HepG2 (cell line): Measurements from ENCODE around the gene ZNF507. TPM values are rescaled to one million over a fixed set of nuclear protein-coding genes. Genes with fewer than 3 reads are reported as not detected.
A peak's percentile ranks its signal among the peaks of the same experiment; 100 is the strongest.

ENCODE experiments used
- ATAC-seq: fragments of 200-7000 bp; cut with Tn5 transposase; 3 replicates; pipeline ENCODE4 v1.9.1; 2020; ENCODE audit warnings: mild to moderate bottlenecking, moderate library complexity
- BruUV-seq: library from RNA; stranded (reverse); fragments of 400-500 nt; replicated peaks from 2 replicates; lab custom pipeline; 2021; lab: Mats Ljungman, UMichigan
- CTCF ChIA-PET: fragments of 300-600 bp; formaldehyde crosslinking; extraction: SDS; loops from one replicate; lab custom pipeline; 2021; ENCODE audit warnings: low total read pairs, inconsistent platforms, low intra/inter-chr PET ratio; lab: Yijun Ruan, JAX
- POLR2A ChIA-PET: fragments of 350-600 bp; sonication (Branson Sonifier 250); formaldehyde crosslinking; loops from one replicate; lab custom pipeline; 2020; ENCODE audit warnings: antibody characterized with exemption, inconsistent platforms; lab: Yijun Ruan, JAX
- DNase-seq: peaks from one replicate; pipeline ENCODE4 v3.0.0-alpha.2; 2015; ENCODE audit warnings: low spot score
- FAIRE-seq: peaks from 3 replicates; lab custom pipeline; 2011; peaks lifted over from hg19 to GRCh38; lab: Jason Lieb, UNC
- H2AFZ ChIP-seq: one replicate; pipeline ENCODE4 v1.6.1; 2011; ENCODE audit warnings: low read length, inconsistent platforms
- H3K27ac ChIP-seq: fragments of 300-600 bp; 3 replicates; pipeline ENCODE4 v1.8.0; 2011; ENCODE audit warnings: mixed run types, mild to moderate bottlenecking, mixed read lengths, low read length, inconsistent platforms; ENCODE audit not compliant: insufficient read depth; ENCODE audit errors: extremely low read length
- H3K27me3 ChIP-seq, 2 experiments: fragments of 200-600 bp in 1 of 2; 2 replicates in 1 of 2; 3 replicates in 1 of 2; pipeline versions ENCODE4 v1.6.0 to v1.8.0; 2011; ENCODE audit warnings: low read length in 2 of 2, mild to moderate bottlenecking in 2 of 2, moderate library complexity in 2 of 2, inconsistent platforms in 1 of 2; ENCODE audit not compliant: insufficient read depth in 2 of 2, control insufficient read depth in 1 of 2
- H3K36me3 ChIP-seq, 2 experiments: fragments of 200-600 bp in 1 of 2; replicated peaks in 1 of 2; 2 replicates in 1 of 2; 3 replicates in 1 of 2; pipeline versions ENCODE4 v1.5.1 to v1.8.0; 2011; ENCODE audit warnings: low read length in 2 of 2, inconsistent platforms in 1 of 2; ENCODE audit not compliant: insufficient read depth in 2 of 2, control insufficient read depth in 1 of 2
- H3K4me1 ChIP-seq: 2 replicates; pipeline ENCODE4 v1.5.1; 2012; ENCODE audit warnings: low read length, inconsistent platforms; ENCODE audit not compliant: insufficient read depth
- H3K4me2 ChIP-seq: 2 replicates; pipeline ENCODE4 v1.6.0; 2011; ENCODE audit warnings: low read depth, low read length, inconsistent platforms
- H3K4me3 ChIP-seq, 3 experiments: fragments of 200-600 bp in 1 of 3; sonication (generic), shearing (Covaris generic) in 1 of 3; replicated peaks in 1 of 3; 2 replicates each; pipeline ENCODE4 v1.5.1; 2011 to 2016; ENCODE audit warnings: low read length in 3 of 3, inconsistent platforms in 2 of 3, low read depth in 2 of 3, mild to moderate bottlenecking in 2 of 3, control low read depth in 1 of 3, mixed read lengths in 1 of 3; ENCODE audit not compliant: insufficient read depth in 1 of 3
- H3K79me2 ChIP-seq: one replicate; pipeline ENCODE4 v1.6.1; 2011; ENCODE audit warnings: low read length, inconsistent platforms; ENCODE audit not compliant: insufficient read depth
- H3K9ac ChIP-seq: 2 replicates; pipeline ENCODE4 v1.6.0; 2011; ENCODE audit warnings: mild to moderate bottlenecking, low read depth, low read length, inconsistent platforms; ENCODE audit not compliant: insufficient read depth
- H3K9me3 ChIP-seq: 2 replicates; pipeline ENCODE4 v1.5.1; 2012; ENCODE audit warnings: mild to moderate bottlenecking, low read length
- H4K20me1 ChIP-seq: 2 replicates; pipeline ENCODE4 v1.6.0; 2011; ENCODE audit warnings: inconsistent platforms, mild to moderate bottlenecking, low read length, moderate library complexity; ENCODE audit not compliant: insufficient read depth
- ASH2L ChIP-seq: fragments of 300-600, 200-600 bp; sonication (generic); IDR thresholded peaks from 2 replicates; pipeline ENCODE4 v1.7.0; 2017; ENCODE audit warnings: low read depth, mild to moderate bottlenecking, moderate library complexity, mixed read lengths, low read length; ENCODE audit not compliant: insufficient read length
- ATF7 ChIP-seq, 2 experiments: fragments of 450-650 bp in 1 of 2; sonication (generic) in 1 of 2; formaldehyde crosslinking in 1 of 2; IDR thresholded peaks; 2 replicates each; pipeline versions ENCODE4 v1.4.0 to v1.6.1; 2016 to 2020; ENCODE audit warnings: antibody characterized with exemption in 1 of 2, mild to moderate bottlenecking in 1 of 2, missing genetic modification reagents in 1 of 2
- DR1 ChIP-seq: sonication (generic); formaldehyde crosslinking; IDR thresholded peaks from 2 replicates; pipeline ENCODE4 v1.8.0; 2021; ENCODE audit warnings: mild to moderate bottlenecking, missing genetic modification reagents, inconsistent platforms
- WGBS: methylation state at CpG from one replicate; pipeline ENCODE4 v1.1.6; 2017; ENCODE audit warnings: low lambda C conversion rate; 5-methylcytosine and 5-hydroxymethylcytosine counted together
- in situ Hi-C: cut with HindIII; loops from 2 replicates; pipeline ENCODE4 v1.10.0; 2017; ENCODE audit warnings: low pct_unique_long_range_greater_than_20kb; ENCODE audit not compliant: extremely low pct_ligation_motif_present
- intact Hi-C: fragments of 100-400 bp; cut with micrococcal nuclease; formaldehyde crosslinking; loops from one replicate; pipeline ENCODE4 v1.10.0; 2022; ENCODE audit not compliant: unreplicated experiment
- polyA plus RNA-seq, 8 experiments: library from polyadenylated mRNA; depleted of rRNA in 3 of 8; stranded (reverse) in 7 of 8; unstranded in 1 of 8; fragments of >200 nt; fragmentation: Illumina TruSeq in 4 of 8; extraction: Trizol in 4 of 8; gene quantifications; 2 replicates each; pipeline versions ENCODE4 v1.2.1 to v1.2.3, GENCODE V29; 2011 to 2016; ENCODE audit warnings: low read depth in 4 of 8, missing spikeins in 1 of 8, mixed read lengths in 1 of 8; ENCODE audit not compliant: insufficient read depth in 1 of 8
- total RNA-seq, 5 experiments: library from RNA; depleted of rRNA; stranded (reverse); fragments of >200 nt; fragmentation: Illumina TruSeq; extraction: Trizol; gene quantifications; 2 replicates each; pipeline ENCODE4 v1.2.3, GENCODE V29; 2016; ENCODE audit warnings: low read depth in 1 of 5
- TF ChIP-seq, protein P1 (sequence below): sonication (generic); formaldehyde crosslinking; IDR thresholded peaks from 2 replicates; pipeline ENCODE4 v1.5.0; 2020; ENCODE audit warnings: mild to moderate bottlenecking, missing genetic modification reagents

The ZNF507 gene
- total and polyA plus RNA-seq, 2 of the 13 experiments (the other 11 are each of a cell fraction or from before 2014, with no cell fraction given): 7.3 to 10.9 TPM

DNA sequence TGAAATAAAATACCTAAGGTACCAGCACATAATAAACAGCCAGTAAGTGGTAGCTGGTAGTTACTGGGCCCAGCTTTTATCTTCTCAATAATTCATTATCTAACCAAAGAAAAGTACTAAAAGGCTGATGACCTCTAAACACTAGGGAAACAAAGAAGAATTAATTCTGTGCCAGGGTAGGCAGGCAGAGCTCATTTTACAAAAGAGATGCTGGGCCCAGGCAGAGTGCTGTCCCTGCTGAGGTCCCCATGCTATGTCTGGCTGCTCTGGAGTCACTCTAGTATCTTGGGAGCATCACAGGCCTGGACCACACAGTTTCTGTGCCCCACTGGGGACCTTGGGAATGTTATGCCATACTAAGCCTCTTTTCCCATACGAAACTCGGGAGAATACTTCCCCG is 18.2 kb downstream of the ZNF507 start:
- CTCF ChIA-PET: no interaction called here
- H3K27me3 ChIP-seq: no peaks in the 10 kb centered on the region
- TF ChIP-seq, protein P1, sequence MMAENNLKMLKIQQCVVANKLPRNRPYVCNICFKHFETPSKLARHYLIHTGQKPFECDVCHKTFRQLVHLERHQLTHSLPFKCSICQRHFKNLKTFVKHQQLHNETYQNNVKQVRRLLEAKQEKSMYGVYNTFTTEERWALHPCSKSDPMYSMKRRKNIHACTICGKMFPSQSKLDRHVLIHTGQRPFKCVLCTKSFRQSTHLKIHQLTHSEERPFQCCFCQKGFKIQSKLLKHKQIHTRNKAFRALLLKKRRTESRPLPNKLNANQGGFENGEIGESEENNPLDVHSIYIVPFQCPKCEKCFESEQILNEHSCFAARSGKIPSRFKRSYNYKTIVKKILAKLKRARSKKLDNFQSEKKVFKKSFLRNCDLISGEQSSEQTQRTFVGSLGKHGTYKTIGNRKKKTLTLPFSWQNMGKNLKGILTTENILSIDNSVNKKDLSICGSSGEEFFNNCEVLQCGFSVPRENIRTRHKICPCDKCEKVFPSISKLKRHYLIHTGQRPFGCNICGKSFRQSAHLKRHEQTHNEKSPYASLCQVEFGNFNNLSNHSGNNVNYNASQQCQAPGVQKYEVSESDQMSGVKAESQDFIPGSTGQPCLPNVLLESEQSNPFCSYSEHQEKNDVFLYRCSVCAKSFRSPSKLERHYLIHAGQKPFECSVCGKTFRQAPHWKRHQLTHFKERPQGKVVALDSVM (CRISPR knock-in tag): no peak
- TF ChIP-seq ASH2L: peak; percentile 13
- H3K4me3 ChIP-seq: no peak overlapping the region; a peak in 1 of 6 replicates
- POLR2A ChIA-PET: interaction anchor here (0.6 to 2.9 kb wide), 7 partner anchors 8 to 42 kb away, joined by 3 to 26 read pairs (median 9); partner anchors contain the start of genes DPY19L3 and ZNF507
- DNase-seq (no peak), ATAC-seq (peak; percentile 36; the same call in 2 of the 3 replicates), FAIRE-seq (no peak)
- peaks cover 49% of the 10 kb centered on the region for H3K79me2 ChIP-seq
- H3K27ac ChIP-seq: peak overlapping the region; percentile 70
- no peaks in the 10 kb centered on the region for H3K9me3 ChIP-seq
- in situ Hi-C loops: no loop called here
- peaks cover 55% of the 10 kb centered on the region for H3K4me1 ChIP-seq
- peaks cover 6 to 54% of the 10 kb centered on the region in 2 experiments; a peak in 4 of 5 replicates for H3K36me3 ChIP-seq
- BruUV-seq: no TSS peak
- H3K9ac ChIP-seq: peak overlapping the region; percentile 18
- 95% methylated on average over 3 of the region's 3 CpGs for WGBS
- intact Hi-C loops: loop anchor here (1.0 kb wide), 1 partner anchor 10 kb away; no protein-coding TSS in a partner anchor
- H4K20me1 ChIP-seq: no peaks in the 10 kb centered on the region
- no peak overlapping the region for H2AFZ ChIP-seq
- peak overlapping the region; percentile 55 for H3K4me2 ChIP-seq

DNA sequence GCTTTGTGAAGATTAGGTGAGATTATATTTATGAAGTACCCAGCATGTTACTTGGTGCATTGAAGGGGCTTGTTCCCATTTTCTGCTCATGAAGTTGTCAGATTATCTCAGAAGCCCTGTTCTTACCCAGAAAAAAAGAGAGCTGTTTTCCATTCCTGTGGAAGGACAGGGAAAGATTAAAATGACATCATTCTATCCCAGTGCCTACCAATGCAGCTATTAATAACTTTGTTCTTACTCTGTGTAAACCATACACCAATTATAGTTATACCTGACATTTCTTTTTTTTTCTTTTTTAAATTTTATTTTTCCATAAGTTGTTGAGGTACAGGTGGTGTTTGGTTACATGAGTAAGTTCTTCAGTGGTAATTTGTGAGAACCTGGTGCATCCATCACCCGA is 18.6 kb downstream of the ZNF507 start:
- ATAC-seq: no peak
- no peak for FAIRE-seq
- ChIA-PET POLR2A (interaction anchor here (1.3 to 2.9 kb wide), 5 partner anchors 10 to 42 kb away, joined by 7 to 26 read pairs (median 15); partner anchors contain the start of genes DPY19L3 and ZNF507), CTCF (no interaction called here)
- Histone ChIP-seq H3K4me1 (peaks cover 59% of the 10 kb centered on the region), H3K36me3 (peaks cover 6 to 55% of the 10 kb centered on the region in 2 experiments; a peak in 4 of 5 replicates), H3K27me3 (no peaks in the 10 kb centered on the region), H2AFZ (no peak overlapping the region), H3K9me3 (no peaks in the 10 kb centered on the region), H3K4me3 (no peak overlapping the region), H3K79me2 (peaks cover 52% of the 10 kb centered on the region), H3K27ac (peak overlapping the region; percentile 70), H3K9ac (0 out of 2 replicates have a peak overlapping the region, but pooled peaks have one; percentile 18), H3K4me2 (no peak overlapping the region), H4K20me1 (no peaks in the 10 kb centered on the region)
- no peak for TF ChIP-seq DR1 (CRISPR knock-in tag)
- TF ChIP-seq ATF7 (IDR thresholded peaks at IDR 0.05): peak; percentile 67; the same call in 1 of the 2 replicates
- TF ChIP-seq ATF7 (CRISPR knock-in tag; IDR thresholded peaks at IDR 0.05): no peak
- DNase-seq: no peak
- BruUV-seq: no TSS peak
- in situ Hi-C loops: no loop called here
- WGBS: 91% methylated on average over 1 of the region's 1 CpG
- intact Hi-C loops: no loop called here
